GDM1 (cell line): Measurements from ENCODE around the gene MBP.
"Not testable (repeated sequence)": the region's sequence is repeated elsewhere in the genome, so short reads cannot be mapped to it uniquely, and the experiment has no call there.

ENCODE experiments used
- DNase-seq: peaks from one replicate; lab custom pipeline; 2025; lab: John Stamatoyannopoulos, UW

Gene MBP

DNA sequence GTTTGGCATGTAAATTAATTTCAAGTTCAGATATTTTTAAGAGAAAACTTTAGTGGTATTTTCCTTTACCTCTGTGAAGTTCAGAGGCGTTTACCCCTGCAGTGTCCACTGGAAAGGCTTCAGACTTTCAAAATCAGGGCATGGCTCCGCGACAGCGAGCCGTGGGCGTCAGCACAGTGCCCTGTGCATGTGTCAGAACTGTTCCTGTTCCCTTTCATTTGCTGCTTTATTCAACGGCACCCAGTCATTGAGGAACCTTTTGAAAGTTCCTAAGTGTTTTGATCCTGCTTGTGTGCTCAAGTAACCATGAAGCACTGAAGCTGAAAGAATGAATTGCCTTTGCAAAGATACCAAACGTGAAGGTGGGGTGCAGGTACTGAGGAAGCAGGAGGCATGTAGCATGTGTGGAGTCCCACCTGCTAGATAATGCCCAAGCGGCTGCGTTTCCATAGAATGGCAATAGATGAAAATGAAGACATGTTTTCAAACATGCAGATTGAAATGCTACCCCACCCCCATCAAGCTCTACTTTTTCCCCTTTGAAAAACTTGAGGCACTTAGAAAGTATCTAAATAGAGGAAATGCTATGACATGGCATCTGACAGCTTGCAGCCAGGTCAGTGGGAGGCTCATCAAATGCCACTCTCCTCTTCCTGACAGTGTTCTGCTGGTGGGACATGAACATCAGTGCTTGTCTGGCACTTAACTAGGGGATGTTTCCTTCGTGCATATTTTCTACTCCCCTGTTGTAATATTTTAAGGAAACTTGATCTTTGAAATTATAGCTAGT is 161.6 kb downstream of the MBP start:
- DNase-seq: no peak

DNA sequence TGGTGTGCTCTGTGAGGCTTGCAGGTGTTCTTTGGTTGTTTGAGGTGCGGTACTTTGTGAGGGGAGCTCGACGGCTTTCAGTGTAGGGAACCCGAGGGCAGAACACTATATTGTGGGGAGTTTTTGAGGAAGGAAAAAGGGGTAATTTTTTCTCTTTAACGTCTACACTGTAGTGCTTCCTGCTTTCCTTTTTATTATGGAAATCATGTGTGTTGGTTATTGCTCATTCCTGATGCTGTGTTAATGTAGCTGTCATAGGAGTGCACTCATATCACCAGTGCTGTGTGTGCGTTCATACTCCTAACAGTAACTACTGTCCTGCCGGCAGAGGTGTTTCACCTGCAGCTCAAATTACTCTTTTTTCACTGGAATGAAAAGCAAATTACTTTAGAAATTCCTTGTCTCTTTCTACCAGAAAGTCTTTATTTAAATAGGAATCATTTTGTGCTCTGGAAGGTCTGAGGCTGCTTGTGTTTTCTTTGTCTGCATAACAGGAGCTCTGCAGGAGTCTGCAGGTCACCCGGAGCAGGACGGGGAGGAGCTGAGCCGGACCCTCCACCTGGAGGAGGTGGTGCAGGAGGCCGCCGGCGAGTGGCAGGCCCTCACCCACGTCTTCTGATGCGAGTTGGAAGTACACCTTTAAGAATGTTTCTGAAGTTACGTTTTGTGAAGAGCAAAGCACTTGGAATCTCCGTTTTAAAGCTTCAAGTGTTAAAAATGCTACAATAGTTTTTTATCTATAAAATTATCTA is 164.7 kb downstream of the MBP start:
- DNase-seq: no peak

DNA sequence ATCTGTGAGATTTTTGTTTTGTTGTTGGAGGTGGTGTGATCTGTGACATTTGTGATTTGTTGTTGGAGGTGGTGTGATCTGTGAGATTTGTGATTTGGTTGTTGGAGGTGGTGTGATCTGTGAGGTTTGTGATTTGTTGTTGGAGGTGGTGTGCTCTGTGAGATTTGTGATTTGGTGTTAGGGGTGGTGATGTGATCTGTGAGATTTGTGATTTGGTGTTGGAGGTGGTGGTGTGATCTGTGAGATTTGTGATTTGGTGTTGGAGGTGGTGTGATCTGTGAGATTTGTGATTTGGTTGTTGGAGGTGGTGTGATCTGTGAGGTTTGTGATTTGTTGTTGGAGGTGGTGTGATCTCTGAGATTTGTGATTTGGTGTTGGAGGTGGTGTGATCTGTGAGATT is 165.3 kb downstream of the MBP start:
- DNase-seq: not testable (repeated sequence)

DNA sequence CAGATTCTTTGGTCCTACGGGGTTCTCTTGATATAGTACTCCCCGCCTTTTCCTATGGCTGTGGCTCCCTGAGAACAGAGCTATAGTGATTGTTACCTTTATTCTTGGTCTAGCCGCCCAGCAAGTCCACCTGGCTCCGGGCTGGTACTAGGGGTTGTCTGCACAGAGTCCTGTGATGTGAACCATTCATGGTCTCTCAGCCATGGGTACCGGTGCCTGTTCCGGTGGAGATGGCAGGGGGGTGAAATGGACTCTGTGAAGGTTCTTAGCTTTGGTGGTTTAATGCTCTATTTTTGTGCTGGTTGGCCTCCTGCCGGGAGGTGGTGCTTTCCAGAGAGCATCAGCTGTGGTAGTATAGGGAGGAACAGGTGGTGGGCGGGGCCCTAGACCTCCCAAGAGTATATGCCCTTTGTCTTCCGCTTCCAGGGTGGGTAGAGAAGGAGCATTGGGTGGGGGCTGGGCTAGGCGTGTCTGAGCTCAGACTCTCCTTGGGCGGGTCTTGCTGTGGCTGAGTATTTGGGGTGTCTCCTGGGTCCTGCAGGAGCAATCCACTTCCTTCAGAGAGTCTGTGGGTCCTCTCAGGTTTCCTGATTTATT is 166.9 kb downstream of the MBP start:
- not testable (repeated sequence) for DNase-seq

DNA sequence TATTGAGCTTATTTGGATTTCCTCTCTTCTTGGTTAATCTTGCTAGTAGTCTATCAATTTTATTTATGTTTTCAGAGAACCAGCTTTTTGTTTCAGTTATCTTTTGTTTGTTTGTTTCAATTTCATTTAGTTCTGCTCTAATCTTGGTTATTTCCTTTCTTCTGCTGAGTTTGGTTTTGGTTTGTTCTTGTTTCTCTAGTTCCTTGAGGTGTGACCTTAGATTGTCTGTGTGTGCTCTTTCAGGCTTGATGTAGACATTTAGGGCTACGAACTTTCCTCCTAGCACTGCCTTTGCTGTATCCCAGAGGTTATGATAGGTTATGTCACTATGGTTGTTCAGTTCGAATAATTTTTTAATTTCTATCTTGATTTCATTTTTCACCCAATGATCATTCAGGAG is 168.6 kb downstream of the MBP start:
- no peak for DNase-seq

DNA sequence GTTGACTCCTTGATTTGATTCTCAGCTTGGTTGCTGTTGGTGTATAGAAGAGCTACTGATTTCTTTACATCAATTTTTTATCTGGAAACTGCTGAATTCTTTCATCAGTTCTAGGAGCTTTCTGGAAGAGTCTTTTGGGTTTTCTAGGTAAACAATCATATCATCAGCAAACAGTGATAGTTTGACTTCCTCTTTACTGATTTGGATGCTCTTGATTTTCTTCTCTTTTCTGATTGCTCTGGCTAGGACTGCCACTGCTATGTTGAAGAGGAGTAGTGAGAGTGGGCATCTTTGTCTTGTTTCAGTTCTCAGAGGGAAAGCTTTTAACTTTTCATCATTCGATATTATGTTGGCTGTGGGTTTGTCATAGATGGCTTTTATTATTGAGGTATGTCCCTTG is 169.7 kb downstream of the MBP start:
- DNase-seq: no peak

DNA sequence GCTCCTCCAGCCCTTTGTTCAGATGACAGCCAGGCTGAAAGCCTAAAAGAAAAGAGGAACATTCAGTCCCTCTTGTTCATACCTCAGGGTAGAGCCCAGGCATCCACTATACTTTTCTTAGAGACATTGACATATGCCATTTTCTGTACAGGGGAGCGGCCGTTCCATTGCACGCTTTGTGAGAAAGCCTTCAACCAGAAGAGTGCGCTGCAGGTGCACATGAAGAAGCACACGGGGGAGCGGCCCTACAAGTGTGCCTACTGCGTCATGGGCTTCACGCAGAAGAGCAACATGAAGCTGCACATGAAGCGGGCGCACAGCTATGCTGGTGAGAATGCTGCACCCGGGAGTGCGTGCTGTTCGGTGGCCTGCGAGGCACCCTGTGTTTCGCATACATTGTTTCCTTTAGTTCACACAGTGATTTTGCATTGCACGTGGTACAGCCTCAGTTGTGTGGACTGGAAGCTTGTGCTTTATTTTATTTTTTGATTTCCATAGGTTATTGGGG is 172.0 kb downstream of the MBP start:
- no peak for DNase-seq

GRCh38 chr18:76959605-76960004 is 173.0 kb downstream of the MBP start:
- DNase-seq: no peak

DNA sequence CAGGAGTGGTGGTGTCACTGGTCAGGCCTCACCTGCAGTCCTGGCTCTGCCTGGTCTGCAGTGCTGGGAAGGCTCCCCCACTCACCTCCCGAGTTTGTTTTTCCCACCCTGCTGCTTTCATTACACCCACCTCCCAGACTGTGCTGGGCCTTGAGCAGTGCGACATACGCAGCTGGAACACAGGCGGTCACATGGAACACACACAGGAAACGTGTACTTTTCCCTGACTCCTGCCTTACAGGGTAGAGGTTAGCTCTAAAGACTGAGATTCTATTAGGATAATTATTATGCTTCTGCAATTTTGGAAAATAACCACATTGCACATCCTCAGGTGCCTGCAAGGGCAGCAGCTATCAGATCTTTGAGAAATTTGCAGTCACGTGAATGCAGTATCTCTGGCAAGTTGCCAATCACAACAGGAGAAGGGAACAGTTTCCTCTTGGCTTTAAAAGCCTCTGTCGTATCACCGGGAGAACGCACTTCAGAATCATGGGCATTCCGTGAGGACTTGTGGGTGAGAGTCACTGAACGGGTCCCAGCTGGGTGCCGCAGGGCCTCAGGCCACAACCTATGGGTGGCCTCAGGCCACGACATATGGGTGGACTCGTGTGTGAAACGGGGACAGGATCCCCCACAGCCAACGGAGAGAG is 173.8 kb downstream of the MBP start:
- no peak for DNase-seq

DNA sequence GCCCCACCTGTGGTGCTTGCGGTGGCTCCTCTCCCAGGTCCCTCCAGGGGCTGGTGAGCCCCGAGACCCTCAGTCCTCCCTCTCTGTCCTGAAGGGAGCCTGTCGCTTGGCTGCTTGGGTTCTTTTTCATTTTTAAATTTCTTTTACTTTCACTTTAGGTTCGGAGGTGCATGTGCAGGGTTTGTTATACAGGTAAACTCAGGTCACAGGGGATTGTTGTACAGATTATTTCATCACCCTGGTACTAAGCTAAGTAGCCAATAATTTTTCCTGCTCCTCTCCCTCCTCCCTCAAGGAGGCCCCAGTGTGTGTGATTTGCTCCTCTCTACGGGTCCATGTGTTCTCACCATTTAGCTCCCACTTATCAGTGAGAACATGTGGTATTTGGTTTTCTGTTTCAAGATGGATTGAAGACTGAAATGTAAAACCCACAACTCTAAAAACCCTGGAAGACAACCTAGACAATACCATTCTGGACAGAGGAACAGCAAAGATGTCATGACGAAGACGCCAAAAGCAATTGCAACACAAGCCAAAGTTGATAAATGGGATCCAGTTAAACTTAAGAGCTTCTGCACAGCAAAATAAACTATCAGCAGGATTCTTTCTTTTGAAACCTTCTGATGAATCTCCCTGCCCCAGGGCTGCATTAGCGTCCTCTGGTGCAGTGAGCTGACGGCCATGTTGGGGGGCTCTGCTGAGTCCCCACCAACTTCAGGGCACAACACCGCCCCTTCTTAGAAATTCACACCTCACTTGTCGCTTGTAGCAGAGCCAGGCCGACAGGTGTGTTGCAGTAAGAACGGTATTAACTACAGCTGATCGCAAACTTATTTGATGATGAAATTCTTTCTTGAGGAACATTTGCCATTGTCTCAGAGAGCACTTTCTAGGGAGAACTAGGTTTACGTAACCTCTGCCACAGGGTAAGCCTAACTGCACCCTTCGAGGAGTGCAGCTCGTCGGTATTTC is 174.9 kb downstream of the MBP start:
- DNase-seq: no peak

DNA sequence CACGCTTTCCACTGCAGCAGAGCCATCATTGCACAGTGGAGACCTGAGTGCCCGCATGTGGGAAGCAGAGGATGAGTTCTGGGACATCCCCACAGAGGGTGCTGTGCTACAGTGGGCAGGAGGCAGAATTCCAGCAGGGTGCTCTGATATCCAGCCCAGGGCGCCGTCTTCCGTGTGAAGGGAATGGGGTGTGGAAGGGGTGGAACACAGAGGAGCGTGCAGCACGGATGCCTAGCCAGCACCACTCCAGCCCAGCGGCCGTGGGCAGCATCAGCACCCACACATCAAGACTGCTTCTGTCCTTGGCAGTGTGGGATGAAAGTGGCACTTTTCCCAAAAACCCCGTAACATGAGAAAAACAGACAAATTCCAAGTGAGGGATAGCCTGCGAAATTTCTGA is 175.9 kb downstream of the MBP start:
- no peak for DNase-seq

DNA sequence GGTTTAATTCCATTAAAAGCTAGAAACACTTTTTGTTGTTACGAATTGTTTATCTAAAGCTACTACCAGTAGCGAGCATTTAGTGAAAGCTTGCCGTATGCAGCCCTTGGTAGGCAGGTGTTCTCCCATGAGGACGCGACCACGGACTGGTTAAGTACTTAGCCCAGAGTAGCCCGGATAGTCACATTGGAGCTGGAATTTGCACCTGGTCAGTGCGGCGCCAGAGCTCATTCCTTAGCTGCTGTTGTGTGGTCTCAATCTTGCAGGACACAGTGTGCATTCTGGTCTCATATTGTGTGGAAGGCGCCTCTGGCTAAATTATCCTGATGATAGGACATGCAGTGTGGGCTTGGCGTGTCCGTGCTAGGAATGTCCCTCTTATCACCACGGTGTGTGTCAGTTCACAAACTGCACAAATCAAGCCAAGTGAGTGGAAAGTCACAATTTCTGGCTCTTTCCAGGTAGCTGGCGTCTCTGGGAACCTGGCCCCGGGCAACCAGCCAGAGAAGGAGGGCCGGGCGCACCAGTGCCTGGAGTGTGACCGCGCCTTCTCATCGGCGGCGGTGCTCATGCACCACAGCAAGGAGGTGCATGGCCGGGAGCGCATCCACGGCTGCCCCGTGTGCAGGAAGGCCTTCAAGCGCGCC is 176.9 kb downstream of the MBP start:
- DNase-seq: no peak

DNA sequence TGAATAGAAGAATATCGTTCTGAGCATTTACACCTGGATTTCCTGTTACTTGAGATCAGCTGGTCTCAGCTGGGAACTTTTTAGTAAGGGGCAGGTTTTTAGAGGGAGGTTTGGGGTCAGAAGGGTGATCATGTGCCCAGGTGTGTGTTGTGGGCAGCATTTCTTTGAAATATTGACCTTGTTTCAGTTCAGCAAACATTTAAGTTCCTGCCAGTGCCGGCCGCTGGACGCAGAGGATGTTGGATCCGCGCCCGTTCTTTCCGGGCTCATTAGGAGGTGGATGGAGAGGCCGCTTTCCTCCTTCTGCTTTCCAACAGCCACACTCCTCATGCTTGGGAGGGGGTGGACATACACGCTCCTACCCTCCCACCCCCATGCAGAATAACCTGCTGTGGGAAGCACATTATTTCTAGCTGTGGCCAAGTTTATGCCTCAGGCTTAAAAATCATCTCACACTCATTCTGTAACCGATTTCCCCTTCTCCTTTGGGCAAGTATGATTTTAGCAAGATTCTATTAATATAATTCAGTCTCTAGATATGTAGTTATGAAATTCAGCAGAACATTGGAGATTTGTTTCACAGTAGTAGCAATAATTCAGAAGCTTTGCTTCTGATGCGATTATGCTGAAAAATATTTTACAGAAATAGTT is 178.9 kb downstream of the MBP start:
- no peak for DNase-seq

DNA sequence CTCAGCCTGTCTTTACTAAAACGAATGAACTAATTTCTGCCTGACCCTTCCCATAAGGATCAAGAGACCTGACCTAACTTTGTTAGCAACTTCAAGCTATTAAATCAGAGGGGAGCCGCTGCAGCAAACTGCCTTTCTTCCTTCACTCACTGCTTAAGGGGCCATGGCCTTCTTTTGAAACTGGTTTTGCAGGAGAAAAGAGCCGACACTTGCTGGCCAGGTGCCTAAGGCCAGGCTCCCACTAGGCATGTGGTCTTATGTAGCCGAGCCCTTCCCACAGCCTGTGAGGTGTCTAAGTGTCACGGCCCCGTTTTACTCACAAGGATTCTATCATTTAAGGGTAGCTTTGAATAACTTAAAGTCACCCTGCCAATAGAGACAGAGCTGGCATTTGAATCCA is 179.4 kb downstream of the MBP start:
- DNase-seq: no peak

- DNase-seq: no peak
These were observed 179.8 kb downstream of the MBP start for GRCh38 chr18:76952747-76953146.

GRCh38 chr18:76951456-76952247 is 180.9 kb downstream of the MBP start:
- no peak for DNase-seq

- DNase-seq: no peak
These were observed 184.2 kb downstream of the MBP start for GRCh38 chr18:76948345-76948744.

- DNase-seq: not testable (repeated sequence)
These were observed 188.2 kb downstream of the MBP start for GRCh38 chr18:76944346-76944745.
